ENCODE results near the gene GABPA. TPM values are rescaled to one million over a fixed set of nuclear protein-coding genes. Genes with fewer than 3 reads are reported as not detected.
A peak's percentile ranks its signal among the peaks of the same experiment; 100 is the strongest.

GABPA gene
- total RNA-seq, 1 experiment from 2014 or later = 24.8 TPM

- Mint-ChIP-seq H3K4me3 (no peak overlapping the region), H3K4me1 (no peaks in the 10 kb centered on the region), H3K27me3 (ENCODE audit: low read depth) (no peaks in the 10 kb centered on the region), H3K27ac (peak overlapping the region; percentile 62; the same call in 1 of the 2 replicates), H3K9me3 (no peaks in the 10 kb centered on the region), H3K36me3 (peaks cover 5% of the 10 kb centered on the region; the same call in 1 of the 2 replicates)
- ChIA-PET POLR2A (no interaction called here), CTCF (no interaction called here)
- no peak for ATAC-seq
- no peak for TF ChIP-seq FOXP1 (CRISPR knock-in tag; IDR thresholded peaks at IDR 0.05; ENCODE audit: borderline replicate concordance)
- TF ChIP-seq, protein P1, sequence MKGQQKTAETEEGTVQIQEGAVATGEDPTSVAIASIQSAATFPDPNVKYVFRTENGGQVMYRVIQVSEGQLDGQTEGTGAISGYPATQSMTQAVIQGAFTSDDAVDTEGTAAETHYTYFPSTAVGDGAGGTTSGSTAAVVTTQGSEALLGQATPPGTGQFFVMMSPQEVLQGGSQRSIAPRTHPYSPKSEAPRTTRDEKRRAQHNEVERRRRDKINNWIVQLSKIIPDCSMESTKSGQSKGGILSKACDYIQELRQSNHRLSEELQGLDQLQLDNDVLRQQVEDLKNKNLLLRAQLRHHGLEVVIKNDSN (CRISPR knock-in tag; IDR thresholded peaks at IDR 0.05) = no peak
- no peak for TF ChIP-seq ZNF671 (CRISPR knock-in tag; IDR thresholded peaks at IDR 0.05)
- no peak for TF ChIP-seq NFATC4 (CRISPR knock-in tag; IDR thresholded peaks at IDR 0.05)
- TF ChIP-seq MLX (CRISPR knock-in tag; IDR thresholded peaks at IDR 0.05) = no peak
- TF ChIP-seq NR1H2 (CRISPR knock-in tag; IDR thresholded peaks at IDR 0.05) = no peak
- TF ChIP-seq NR3C1 (CRISPR knock-in tag; conservative IDR thresholded peaks at IDR 0.05; ENCODE audit: low read depth) = no peak
- TF ChIP-seq E2F5 (CRISPR knock-in tag; IDR thresholded peaks at IDR 0.05) = no peak
- no peak for TF ChIP-seq KAT7 (CRISPR knock-in tag; IDR thresholded peaks at IDR 0.05; ENCODE audit: borderline replicate concordance)
- no peak for TF ChIP-seq TEAD1 (CRISPR knock-in tag; IDR thresholded peaks at IDR 0.05)
- TF ChIP-seq NR2C2 (CRISPR knock-in tag; IDR thresholded peaks at IDR 0.05) = no peak
- TF ChIP-seq CREB1 (CRISPR knock-in tag; IDR thresholded peaks at IDR 0.05) = no peak
- TF ChIP-seq ZNF317 (CRISPR knock-in tag; IDR thresholded peaks at IDR 0.05; ENCODE audit: borderline replicate concordance, low read depth) = no peak
- TF ChIP-seq GTF2I (CRISPR knock-in tag; conservative IDR thresholded peaks at IDR 0.05) = no peak
- TF ChIP-seq, protein P2, sequence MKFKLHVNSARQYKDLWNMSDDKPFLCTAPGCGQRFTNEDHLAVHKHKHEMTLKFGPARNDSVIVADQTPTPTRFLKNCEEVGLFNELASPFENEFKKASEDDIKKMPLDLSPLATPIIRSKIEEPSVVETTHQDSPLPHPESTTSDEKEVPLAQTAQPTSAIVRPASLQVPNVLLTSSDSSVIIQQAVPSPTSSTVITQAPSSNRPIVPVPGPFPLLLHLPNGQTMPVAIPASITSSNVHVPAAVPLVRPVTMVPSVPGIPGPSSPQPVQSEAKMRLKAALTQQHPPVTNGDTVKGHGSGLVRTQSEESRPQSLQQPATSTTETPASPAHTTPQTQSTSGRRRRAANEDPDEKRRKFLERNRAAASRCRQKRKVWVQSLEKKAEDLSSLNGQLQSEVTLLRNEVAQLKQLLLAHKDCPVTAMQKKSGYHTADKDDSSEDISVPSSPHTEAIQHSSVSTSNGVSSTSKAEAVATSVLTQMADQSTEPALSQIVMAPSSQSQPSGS (CRISPR knock-in tag; IDR thresholded peaks at IDR 0.05; ENCODE audit: borderline replicate concordance, low read depth) = no peak
- no peak for TF ChIP-seq ZNF232 (CRISPR knock-in tag; IDR thresholded peaks at IDR 0.05)
- TF ChIP-seq ESRRA (CRISPR knock-in tag; IDR thresholded peaks at IDR 0.05; ENCODE audit: borderline replicate concordance) = no peak
- TF ChIP-seq JUN (CRISPR knock-in tag; IDR thresholded peaks at IDR 0.05) = no peak
- TF ChIP-seq, protein P3, sequence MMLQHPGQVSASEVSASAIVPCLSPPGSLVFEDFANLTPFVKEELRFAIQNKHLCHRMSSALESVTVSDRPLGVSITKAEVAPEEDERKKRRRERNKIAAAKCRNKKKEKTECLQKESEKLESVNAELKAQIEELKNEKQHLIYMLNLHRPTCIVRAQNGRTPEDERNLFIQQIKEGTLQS (CRISPR knock-in tag; conservative IDR thresholded peaks at IDR 0.05) = no peak
- no peak for DNase-seq (ENCODE audit: low spot score)
Measured at GRCh38 chr21:25742900-25743299, 8.1 kb downstream of the GABPA start.

- no peaks in the 10 kb centered on the region for H3K4me1 Mint-ChIP-seq
- no peak overlapping the region for H3K27ac Mint-ChIP-seq
- CTCF ChIA-PET = interaction anchor here (1.3 kb wide), 1 partner anchor 57 kb away, joined by 5 read pairs; no protein-coding TSS in a partner anchor
- H3K27me3 Mint-ChIP-seq (ENCODE audit: low read depth) = no peaks in the 10 kb centered on the region
- H3K36me3 Mint-ChIP-seq = peaks cover 9% of the 10 kb centered on the region; the same call in 1 of the 2 replicates
- no peaks in the 10 kb centered on the region for H3K9me3 Mint-ChIP-seq
- POLR2A ChIA-PET = no interaction called here
- DNase-seq (ENCODE audit: low spot score) = no peak
- no peak overlapping the region for H3K4me3 Mint-ChIP-seq
- ATAC-seq = no peak
- TF ChIP-seq CBFB (CRISPR knock-in tag; IDR thresholded peaks at IDR 0.05; ENCODE audit: low read depth) (no peak), TEAD4 (CRISPR knock-in tag; IDR thresholded peaks at IDR 0.05) (no peak), FOXP4 (CRISPR knock-in tag; IDR thresholded peaks at IDR 0.05) (no peak), AFF4 (CRISPR knock-in tag; IDR thresholded peaks at IDR 0.05; ENCODE audit: borderline replicate concordance) (no peak), ZNF396 (CRISPR knock-in tag; IDR thresholded peaks at IDR 0.05; ENCODE audit: borderline replicate concordance) (no peak), SMAD3 (CRISPR knock-in tag; IDR thresholded peaks at IDR 0.05; ENCODE audit: borderline replicate concordance) (no peak)
Measured at GRCh38 chr21:25744854-25745253, 10.1 kb downstream of the GABPA start.
